Fibroblast of skin of back (primary cell): ENCODE results near the gene SLC17A8. TPM values are rescaled to one million over a fixed set of nuclear protein-coding genes. Genes with fewer than 3 reads are reported as not detected.
A peak's percentile ranks its signal among the peaks of the same experiment; 100 is the strongest.
"Not testable (repeated sequence)": the region's sequence is repeated elsewhere in the genome, so short reads cannot be mapped to it uniquely, and the experiment has no call there.

Experiments
- DNase-seq: peaks from one replicate; pipeline ENCODE4 v3.0.0-alpha.2; 2013
- polyA plus RNA-seq, 2 experiments: library from polyadenylated mRNA; unstranded; fragments of 120-200 nt; gene quantifications; one replicate each; pipeline ENCODE4 v1.2.1, GENCODE V29; 2013; ENCODE audit not compliant: insufficient read length in 2 of 2

Gene SLC17A8
- polyA plus RNA-seq (2013, experiment 1 of 2; ENCODE audit: insufficient read length) = not detected
- not detected for polyA plus RNA-seq (2013, experiment 2 of 2; ENCODE audit: insufficient read length)

DNA sequence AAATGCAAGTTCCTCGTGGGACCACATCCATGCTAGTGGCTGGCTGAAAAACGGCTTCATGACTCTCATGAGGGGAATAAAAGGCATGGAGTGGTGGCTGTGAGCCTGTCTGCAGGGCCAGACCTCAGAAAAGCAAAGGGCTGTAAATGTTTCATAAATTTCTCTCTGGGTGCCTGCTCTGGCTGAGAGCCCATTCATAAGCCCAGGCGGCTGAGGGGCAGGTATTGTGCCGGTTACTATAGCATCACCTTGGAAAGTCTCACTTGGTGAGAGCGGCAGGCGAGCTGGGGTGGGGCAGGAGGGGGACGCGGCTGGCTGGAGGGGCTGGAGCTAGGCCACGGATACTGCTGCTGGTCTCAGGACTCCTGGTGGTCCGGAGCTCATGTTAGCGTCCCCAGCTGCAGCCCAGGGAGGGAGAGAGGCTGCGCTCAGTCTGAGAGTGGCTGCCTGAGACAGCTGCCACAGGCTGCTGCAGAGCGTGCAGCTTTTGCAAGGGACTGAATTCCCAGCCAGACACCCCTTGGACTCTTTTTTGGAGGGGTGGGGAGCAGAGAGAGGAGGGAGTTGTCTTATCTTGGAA, at the start of gene SLC17A8:
Gene SLC17A8, plus strand, starts transcription at position 431 of the 580 bp plus-strand sequence. CDS start 318 bp downstream, outside the sequence.
- no peak for DNase-seq

DNA sequence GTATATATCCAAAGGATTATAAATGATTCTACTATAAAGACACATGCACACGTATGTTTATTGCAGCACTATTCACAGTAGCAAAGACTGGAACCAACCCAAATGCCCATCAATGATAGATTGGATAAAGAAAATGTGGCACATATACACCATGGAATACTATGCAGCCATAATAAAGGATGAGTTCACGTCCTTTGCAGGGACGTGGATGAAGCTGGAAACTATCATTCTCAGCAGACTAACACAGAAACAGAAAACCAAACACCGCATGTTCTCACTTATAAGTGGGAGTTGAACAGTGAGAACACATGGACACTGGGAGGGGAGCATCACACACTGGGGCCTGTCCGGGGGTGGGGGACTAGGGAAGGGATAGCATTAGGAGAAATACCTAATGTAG, 48.7 kb upstream of the SLC17A8 start:
- DNase-seq = not testable (repeated sequence)

DNA sequence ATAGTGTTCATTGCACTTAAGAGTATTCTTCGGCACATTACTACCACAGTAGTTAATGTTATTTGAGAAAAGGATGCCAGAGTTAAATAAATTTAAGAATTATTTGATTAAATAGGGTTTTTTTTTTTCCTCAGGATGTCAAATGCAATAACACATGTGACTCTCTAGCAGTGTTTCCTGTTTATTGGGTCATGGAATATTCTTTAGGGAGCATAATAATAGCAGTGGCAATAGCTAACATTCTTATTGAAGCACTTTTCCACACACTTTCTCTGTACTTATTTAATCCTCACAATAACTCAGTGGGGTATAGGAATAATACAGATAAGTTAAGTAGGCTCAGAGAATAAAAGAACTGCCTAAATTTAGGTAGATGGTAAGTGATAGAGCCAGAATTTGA, 45.6 kb upstream of the SLC17A8 start:
- no peak for DNase-seq

DNA sequence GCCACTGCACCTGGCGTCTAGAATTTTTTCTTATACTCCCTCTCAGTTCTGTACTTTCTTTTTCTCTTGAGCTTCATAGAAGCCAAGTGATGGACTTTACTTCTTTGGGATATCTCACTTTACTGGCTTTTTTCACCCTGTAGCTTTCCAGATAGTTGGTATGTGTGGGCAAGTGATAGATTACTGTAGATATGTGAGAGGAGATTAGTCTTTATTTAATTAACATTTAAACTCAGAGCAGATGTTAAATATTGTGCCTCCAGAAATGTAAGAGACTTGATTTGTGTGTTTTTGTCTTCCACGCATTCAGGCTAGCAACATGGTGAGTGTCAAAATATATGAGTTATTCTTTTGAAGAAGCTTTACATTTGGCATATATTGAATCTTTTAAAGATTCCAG, 39.5 kb upstream of the SLC17A8 start:
- no peak for DNase-seq

DNA sequence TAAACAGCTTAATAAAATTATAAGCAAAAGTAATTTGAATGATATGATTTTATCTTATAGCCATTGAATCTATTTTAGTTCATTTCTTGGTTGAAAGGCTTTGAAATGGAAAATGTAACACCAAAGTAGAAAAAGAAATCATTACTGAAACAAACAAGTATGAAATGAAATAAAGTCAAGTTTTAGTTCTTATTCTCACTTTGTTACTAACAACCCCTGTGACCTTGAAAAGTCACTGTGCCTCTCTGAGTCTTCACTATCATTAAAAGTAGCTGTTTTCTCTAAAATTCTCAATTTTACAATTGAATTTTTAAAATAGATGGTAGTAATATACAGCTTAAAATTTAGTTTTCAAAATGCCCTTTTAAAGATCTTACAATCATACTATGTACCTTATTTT, 32.4 kb upstream of the SLC17A8 start:
- DNase-seq = no peak

DNA sequence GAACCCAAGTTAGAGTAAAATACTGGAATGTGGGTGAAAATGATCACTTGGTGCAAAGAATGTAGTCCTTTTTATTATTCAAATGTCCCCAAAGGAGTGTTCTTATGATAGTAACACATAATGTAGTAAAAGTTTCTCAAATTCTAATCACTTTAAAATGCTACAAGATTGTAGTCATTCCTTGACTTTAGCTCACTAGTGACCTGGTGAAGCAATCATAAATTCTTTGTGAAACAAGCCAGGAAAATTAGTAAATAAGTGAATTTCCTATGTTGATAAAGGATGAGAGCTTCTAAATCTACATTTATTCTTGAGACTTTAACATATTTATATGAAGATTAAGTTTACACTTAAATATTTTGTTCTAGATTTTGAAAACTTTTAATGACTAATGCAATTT, 30.7 kb upstream of the SLC17A8 start:
- DNase-seq = no peak

DNA sequence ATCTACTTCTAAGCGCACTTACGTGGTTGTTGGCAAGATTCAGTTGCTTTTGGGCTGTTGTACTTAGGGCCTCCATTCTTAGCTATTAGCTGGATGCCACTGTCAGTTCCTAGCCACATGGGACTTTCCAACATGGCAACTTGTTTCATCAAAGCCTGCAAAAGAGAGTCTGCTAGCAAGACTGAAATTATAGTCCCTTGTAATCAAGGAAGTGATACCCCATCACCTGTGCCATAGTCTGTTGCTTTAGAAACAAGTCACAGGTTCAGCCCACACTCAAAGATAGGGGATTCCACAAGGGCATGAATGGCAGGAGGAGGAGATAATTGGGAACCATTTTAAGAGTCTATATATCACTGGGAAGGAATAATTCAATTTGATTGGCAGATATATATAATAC, 27.1 kb upstream of the SLC17A8 start:
- DNase-seq = no peak

DNA sequence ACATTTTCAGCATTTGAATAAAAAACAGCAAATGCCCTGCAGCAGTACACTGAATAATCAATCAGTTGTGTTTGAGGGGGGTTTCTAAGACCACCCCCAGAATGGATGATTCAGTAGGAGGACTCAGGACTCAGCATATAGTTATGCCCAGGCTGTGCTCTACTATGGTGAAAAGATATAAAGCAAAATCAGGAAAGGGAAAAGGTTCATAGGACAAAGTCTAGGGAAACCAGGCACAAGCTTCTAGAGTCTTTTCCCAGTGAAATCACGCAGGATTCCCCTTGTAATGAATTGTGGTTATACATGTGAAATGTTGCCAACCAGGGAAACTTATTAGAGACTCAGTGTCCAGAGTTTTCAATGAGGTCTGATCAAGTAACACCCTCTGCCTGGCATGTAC, 25.0 kb upstream of the SLC17A8 start:
- no peak for DNase-seq

DNA sequence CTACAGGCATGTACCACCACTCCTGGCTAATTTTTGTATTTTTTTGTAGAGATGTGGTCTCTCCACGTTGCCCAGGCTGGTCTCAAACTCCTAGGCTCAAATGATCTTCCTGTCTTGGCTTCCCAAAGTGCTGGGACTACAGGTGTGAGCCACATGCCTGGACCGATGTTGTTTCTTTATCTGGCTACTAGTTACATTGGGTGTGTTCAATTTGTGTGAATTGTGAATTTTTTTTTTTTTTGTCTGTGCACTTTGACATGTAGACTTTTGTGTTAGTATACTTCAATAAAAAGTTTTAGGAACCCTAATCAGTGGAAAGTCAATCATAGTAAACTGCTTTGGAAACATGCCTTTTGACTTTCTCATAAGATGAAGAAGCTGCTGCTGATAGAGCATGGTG, 24.0 kb upstream of the SLC17A8 start:
- DNase-seq = no peak

DNA sequence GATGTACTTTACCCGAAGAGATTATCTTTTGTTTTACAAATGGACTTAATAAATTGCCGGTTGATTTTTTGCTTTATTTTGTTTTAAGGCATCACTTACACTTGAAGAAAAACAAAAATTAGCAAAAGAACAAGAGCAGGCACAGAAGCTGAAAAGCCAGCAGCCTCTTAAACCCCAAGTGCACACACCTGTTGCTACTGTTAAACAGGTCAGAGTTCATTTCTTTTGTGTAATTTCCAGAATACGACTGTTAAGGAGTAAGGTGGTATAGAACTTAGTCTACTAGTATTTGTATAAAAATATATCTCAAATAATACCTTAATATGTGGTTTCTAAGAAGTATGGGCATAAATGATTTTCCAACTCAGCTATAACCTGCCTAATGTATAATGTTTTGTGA, 19.6 kb upstream of the SLC17A8 start:
- no peak for DNase-seq

DNA sequence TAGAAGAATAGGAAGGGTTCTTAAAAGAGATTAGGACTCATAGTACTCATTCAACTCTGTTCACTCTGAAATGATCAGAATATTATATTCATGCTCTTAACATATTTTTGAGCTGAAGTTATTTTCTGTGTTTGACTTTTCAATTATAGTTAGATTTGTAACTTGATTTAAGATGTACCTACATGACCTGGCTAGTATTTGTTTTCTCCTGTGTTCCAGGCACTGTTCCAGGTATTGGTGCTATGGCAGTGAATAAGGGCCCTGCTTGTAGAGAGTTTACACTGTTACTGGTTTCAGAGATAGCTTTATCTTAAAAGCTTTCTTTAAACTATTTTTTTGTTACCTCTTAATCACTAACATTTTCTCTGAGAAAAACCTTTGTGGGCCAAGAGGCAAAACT, 19.1 kb upstream of the SLC17A8 start:
- DNase-seq = no peak

DNA sequence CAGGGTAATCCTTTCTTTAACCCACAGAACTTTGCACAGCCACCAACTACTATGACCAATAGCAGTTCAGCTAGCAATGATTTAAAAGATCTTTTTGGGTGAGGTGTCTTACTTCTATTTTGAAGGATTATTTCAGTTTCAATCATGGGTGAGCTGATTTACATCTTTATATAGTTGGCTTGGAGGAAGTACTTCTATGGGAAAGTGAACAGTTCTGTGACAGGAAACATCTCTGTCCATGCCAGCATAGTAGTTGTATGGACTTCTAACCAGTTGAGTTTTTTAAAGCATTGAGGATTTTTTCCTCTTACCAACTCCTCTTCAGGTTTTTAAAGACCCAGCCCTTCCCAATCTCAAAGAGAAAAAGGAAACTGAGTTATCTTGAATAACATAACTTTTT, 17.8 kb upstream of the SLC17A8 start:
- DNase-seq = no peak

DNA sequence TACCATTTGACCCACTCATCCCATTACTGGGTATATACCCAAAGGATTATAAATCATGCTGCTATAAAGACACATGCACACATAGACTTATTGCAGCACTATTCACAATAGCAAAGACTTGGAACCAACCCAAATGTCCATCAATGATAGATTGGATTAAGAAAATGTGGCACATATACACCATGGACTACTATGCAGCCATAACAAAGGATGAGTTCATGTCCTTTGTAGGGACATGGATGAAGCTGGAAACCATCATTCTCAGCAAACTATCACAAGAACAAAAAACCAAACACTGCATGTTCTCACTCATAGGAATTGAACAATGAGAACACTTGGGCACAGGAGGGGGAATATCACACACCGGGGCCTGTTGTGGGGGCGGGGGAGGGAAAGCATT, 14.0 kb upstream of the SLC17A8 start:
- DNase-seq = not testable (repeated sequence)

DNA sequence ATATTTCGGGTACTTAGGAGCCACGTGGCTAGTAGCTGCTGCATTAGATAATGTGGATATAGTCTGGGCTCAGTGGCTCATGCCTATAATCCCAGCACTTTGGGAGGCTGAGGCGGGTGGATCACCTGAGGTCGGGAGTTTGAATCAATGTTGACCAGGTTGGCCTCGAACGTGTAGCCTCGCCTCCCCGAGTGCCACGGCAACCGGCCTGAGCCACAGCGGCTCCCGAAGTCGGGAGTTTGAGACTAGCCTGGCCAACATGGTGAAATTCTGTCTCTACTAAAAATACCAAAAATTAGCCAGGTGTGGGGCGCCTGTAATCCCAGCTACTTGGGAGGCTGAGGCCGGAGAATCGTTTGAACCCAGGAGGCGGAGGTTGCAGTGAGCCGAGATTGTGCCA, 12.5 kb upstream of the SLC17A8 start:
- DNase-seq = not testable (repeated sequence)

DNA sequence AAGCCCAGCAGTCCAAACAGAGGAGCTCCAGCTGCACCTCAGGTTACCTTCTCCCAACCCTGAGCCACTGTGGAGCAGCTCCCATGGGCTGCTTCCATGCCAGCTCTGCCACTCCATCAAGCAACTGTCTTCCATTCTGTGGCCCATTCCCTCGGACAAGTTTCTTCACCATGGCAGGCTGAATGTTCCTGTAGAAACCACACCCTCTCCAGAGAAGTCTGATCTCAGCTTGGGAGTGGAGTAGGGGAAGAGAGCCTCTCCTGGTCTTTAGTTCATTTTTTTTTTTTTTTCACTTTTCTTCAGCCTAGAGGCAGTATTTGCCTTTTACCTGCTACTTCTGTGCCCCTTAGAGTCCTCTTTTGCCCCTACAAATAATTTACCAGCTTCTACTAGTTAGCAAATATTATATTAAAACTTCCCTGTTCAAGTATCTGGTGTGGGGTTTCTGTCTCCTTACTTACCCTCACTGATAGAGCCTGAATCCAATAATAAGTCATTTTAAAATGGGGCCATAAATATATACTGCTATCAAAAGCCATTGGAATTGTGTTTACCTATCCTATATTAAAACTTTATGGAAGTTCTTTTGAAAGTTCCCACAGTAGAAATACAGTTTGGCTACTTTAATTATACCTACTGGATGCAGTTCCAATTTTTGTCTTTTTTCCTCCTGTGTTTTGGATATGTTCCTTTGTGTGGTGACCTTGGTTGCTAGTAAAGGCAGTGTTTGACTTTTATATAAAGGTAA, 11.7 kb upstream of the SLC17A8 start:
- DNase-seq = no peak

DNA sequence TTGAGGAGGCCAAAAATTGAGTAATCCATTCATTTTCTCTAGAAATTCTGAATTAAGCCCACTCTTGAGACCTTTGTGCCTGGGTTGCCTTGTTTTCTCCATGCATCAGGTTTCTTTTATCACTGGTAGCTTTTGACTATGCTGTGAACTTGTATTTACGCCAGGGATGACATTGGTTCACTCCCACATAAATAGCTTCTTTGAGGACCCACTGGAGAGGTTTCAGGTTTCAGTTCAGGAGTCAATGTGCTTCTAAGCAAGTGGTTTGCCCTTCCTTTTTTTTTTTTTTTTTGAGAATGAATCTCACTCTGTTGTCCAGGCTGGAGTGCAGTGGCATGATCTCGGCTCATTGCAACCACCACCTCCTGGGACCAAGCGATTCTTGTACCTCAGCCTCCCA, 10.2 kb upstream of the SLC17A8 start:
- DNase-seq = no peak

DNA sequence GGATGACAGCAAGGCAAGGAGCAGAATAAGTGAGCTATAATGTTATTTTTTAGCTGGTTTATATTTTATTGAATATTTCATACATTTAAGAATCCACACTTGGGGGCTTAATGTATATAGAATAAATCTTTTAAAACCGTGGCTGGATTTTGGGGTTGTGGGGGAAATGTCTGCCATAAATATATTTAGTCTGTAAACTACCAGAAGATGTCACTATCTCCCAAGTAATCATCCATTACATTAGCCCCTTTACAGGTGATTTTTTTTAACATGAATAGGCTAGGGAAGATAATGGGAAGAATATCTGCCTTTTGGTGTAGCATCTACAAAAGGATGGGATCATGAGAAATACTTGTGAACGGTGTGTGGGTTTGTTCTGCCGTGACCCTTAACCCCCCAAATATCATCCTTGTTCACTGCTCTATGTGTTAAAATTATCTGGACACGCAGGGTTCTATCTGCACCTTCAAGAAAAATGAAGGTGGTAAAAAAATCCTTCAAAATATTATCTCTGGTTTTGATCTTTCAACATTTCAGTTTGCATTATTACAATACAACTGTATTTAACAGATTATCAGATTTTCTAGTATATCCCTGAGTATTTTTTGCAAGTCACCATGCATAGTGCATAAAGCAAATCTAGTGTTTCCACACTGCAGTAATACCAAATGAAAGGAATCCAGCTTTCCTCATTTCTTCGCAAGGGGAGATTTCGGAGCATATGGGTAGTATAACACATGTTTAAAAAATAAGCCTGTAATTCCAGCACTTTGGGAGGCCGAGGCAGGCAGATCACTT, 8.0 kb upstream of the SLC17A8 start:
- DNase-seq = peak; percentile 13

DNA sequence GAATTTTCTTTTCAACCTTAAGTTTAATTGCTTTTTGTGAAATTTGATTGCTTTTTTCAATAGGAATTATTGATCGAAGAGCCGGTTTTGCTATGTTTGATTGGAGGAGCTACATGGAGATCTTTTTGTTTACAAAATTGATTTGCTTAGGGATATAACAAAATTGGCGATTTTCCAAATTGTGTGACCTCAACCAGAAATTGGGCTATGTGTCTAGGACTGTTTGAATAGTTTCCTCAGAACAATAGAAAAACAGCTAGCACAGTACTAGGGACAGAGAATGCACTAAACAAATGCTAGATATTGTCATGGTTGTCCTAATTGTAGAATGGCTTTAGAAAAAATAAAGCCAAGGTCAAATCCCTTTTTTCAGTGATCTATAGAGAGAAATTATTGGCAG, 2.4 kb downstream of the SLC17A8 start:
- DNase-seq = no peak

DNA sequence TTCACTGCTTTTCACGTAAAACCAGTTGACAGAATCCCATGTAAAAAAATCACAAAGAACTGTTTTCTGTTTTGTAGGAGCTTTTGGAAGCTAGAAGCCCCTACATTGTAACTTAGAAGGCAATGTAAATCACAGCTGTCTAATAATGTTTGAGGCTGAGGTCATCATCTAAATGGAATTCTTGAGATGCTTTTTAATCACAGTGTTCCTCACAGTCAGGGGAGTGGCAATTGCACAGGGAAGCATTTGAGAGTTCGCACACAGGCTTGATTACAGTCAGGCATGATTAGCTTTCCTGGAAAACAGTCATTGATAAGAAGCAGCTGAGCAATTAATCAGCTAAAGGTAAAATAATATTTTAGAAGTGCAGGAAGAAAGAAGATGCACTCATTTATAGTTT, 2.9 kb downstream of the SLC17A8 start:
- DNase-seq = peak; percentile 20

DNA sequence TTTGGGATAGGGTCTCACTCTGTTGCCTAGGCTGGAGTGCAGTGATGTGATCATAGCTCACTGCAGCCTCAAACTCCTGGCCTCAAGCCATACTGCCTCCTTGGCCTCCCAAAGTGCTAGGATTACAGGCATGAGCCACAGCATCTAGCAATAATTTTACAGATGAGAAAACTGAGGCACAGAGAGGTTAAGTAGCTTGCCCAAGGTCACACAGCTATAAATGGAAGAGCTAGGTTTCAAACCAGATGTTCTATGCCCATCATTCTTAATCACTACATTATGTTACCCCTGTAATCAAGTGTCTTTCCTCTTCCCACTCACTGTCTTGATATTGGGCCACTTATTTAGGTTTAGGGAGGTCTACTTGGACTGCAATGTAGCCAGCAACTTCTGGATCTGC, 3.6 kb downstream of the SLC17A8 start:
- no peak for DNase-seq

DNA sequence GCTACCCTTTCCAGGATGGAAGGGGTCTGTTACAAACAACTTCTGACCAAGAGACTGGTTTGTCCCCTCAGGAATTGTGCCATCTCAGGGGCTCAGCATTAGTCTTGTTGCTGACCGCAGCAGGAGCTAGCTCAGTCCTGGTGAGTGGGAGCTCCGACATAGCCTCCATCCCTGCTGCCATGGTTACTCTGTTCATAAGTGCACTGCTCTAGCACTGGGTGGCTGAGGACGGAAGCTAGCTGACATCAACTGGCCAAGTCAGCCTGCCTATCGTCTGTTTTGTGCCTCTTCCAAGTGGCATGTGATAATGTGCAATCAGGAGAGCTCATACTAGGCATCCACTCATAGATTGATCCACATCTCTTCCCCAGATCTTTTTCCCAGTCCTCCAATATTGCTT, 7.5 kb downstream of the SLC17A8 start:
- DNase-seq = no peak

DNA sequence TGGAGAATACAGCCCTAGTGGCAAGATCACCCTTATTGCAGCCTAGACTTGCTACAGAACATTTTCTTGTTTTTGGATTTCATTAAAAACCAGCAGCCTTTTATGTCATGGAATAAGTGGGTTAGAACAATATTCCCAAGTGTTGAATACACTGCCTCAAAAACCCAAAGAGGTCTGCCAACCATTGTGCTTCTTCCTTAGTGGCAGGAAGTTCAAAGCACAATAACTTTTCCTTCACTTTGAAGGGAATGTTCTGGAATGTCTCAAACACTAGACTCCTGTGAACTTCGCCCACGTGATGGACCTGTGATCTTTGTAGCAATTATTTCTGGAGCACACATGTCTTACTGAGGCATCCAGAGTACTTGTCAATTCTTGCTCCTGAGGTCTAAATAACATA, 8.5 kb downstream of the SLC17A8 start:
- DNase-seq = no peak

DNA sequence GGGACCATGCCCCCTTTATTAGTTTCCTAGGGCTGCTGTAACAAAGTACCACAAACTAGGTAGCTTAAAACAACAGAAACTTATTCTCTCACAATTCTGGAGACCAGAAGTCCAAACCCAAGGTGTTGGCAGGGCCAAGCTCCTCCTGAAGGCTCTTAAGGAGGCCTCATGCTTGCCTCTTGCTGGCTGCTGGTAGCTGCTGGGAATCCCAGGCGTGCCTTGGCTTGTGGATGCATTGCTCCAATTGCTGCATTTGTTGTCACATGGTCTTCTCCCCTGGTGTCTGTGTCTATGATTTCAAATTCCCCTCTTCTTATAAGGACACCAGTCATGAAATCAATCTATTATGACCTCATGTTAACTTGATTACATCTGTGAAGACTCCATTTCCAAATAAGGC, 11.2 kb downstream of the SLC17A8 start:
- no peak for DNase-seq

DNA sequence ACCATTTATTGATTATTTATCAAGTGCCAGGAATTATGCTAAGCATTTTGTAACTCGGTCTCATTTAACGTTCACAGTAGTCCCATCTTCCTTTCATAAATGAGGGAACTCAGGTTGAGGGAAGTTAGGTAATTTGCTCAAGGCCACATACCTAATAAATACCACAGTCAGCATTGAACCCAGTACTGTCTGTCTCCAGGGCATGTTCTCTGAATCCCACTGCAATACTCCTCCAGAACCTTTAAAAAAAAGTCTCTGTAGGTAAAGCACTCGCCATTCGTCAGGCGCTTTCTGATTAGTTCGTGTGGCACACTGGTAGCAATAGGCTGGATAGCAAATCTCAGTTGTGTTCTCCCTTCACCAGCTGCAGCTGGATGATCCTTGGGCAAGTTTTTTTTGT, 14.3 kb downstream of the SLC17A8 start:
- no peak for DNase-seq
